HG03159 (cell line): Measurements from ENCODE around the gene TMEM207.

Experiments used
- ATAC-seq: cut with Tn5 transposase; IDR thresholded peaks from one replicate; pipeline ENCODE4 v1.9.1; 2021; ENCODE audit warnings: mild to moderate bottlenecking, moderate library complexity; ENCODE audit not compliant: unreplicated experiment

Gene TMEM207

GRCh38 chr3:190444576-190445145 is 5.0 kb downstream of the TMEM207 start:
- no peak for ATAC-seq

GRCh38 chr3:190444006-190444405 is 5.7 kb downstream of the TMEM207 start:
- no peak for ATAC-seq

GRCh38 chr3:190443257-190443656 is 6.4 kb downstream of the TMEM207 start:
- no peak for ATAC-seq

DNA sequence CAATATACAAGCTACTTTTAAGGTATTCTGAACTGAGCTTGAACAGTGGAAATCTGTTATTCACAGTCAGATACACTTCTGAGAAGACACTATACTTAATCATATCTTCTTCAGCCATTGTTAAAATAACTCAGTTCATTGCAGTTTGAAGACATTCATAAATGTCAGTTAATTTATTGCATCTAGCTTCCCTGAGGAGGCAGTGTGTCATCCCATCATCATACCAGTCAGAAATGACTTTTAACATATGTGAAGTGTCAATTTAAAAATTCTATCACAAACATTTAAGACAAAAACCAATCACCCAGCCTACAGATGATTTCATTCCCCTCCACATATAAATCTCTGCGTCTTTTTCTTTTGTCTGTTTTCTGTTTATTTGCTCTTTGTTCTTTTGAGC is 7.5 kb downstream of the TMEM207 start:
- ATAC-seq: no peak

DNA sequence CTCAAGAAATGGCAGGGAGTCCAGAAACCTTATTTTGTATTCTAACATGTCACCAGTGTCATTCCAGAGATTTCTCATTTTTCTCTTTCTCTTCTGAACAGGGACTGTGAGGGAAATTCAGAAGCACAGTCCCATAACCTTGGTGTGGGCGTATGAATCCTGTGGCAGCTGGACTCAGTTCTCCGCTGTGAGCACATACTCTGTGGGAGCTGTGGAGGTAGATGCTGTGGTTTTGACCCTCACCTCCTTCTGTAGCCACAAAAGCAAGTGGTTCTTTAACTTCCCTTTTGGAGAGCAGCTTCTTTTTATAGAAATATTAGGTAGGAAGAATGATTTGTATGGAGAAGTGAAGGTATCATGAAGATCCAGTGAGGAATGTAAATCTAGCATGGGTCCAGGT is 13.4 kb downstream of the TMEM207 start:
- ATAC-seq: no peak

DNA sequence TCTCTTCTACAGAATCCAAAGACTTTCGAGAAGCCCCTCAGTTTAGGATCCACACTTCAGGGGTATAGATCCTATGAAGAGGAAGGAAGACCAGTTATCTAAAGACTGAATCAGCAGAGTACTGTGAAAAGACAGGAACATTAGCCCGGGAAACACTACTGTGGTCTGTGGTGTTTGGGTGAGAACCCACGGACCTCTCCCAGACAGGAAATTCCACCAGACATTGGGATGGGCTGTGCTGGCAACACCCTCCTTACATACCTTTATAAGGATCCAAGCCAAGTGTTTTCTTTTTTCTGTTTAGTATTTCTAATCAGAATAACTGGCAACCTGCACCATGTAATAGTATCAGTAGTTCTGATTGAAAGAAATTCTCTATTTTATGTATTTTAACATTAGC is 14.1 kb downstream of the TMEM207 start:
- no peak for ATAC-seq

DNA sequence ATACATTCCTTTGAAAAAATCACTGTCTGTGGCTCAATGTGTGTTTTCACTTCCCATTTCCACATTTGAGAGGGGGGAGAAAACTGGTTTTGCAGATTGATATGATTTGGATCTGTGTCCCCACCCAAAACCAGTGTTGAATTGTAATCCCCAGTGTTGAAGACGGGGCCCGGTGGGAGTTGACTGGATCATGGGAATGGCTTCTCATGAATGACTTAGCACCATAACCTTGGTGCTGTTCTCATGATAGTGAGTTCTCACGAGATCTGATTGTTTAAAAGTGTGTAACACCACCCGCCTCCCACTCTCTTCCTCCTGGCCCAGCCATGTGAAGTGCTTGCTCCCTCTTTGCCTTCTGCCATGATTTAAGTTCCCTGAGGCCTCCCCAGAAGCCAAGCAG is 16.1 kb downstream of the TMEM207 start:
- no peak for ATAC-seq

- no peak for ATAC-seq
Measured at GRCh38 chr3:190432216-190432615, 17.5 kb downstream of the TMEM207 start.

DNA sequence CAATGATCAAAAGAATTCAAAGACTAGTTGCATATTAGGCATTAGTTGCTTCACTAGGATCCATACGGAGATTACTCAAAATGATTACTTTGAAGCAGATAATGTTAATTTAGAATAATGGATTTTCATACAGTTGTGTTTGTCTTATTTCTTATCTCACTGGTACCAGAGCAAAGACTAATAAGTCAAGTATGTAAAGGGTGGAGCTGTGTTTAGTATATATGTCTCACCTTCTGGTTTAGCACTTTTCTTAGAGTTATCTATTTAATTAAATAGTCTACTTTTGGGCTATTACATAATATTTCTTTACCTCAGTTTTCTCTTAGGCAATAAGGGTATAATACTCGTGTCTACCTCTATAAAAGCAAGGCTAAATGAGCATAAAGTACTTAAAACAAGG is 18.8 kb downstream of the TMEM207 start:
- ATAC-seq: no peak

- no peak for ATAC-seq
Measured at GRCh38 chr3:190429681-190430080, 20.0 kb downstream of the TMEM207 start.

DNA sequence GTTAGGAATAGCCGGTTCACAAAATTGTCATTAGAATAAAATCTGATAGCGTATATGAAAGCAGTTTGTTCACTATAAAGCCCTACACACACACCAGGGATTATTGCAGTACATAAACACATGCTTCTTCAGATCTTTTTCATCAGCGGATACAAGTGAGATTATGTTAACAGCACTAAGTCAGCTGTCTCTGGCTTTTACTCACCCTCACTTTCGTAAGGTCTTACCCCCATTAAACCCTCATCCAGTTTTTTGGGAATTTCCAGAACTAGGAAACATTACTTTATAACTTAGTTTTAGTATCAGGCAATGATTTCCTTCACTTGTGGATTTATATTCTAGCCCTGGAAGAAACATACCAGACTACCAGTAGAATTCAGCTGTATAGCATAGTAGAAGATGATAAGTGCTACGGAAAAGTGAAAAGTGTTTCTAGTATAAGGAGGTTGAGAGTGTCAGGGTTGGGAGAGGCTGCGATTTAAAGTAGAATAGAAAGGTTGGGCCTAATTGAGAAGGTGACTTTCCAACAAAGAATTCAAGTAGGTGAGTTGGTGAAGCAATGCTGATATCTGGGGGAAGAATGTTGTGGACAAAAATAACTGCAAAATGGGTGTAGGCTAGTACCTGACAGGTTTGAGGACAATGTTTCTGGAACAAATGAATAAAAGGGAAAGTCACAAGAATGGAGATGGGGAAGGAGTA is 22.7 kb downstream of the TMEM207 start:
- no peak for ATAC-seq

DNA sequence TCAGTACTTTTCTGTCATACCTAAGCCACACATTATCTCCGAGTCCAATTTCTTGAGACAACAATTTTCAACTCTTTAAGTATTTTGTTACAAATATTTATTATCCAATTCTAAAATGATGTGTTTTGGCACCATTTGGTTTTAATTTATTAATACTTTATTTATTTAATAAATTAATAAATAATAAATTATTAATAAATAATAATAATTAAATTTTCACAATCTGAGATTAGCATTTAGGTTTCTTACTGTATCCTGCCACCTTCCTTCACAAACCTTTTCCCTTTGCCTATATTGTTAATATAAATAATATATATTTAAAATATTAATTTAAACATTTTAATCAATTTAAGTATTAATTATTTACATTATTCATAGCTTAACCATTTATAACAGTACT is 23.9 kb downstream of the TMEM207 start:
- ATAC-seq: no peak

GRCh38 chr3:190424478-190425439 is 24.9 kb downstream of the TMEM207 start:
- peak; percentile 71 for ATAC-seq

DNA sequence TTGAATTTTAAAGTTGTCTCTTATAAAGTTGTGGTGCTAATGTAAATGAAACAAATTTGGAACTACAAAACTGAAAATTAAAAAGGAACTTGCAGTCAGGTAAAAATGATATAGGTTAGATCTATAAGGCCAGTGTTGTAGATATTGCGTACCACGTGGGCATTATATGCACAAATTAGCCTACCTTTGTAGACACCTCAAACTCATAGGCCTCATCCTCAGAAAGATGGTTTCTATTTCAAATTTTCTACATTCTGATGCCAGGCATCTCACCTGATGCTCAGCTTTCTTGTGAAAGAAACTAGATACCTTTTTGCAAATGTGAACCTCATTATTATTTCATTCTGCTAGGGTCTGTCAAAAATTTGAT is 25.6 kb downstream of the TMEM207 start:
- peak; percentile 3 for ATAC-seq

- no peak for ATAC-seq
Measured at GRCh38 chr3:190414297-190414696, 35.4 kb downstream of the TMEM207 start.

GRCh38 chr3:190404715-190405114 is 45.0 kb downstream of the TMEM207 start:
- ATAC-seq: no peak

GRCh38 chr3:190401963-190402362 is 47.7 kb downstream of the TMEM207 start:
- no peak for ATAC-seq

DNA sequence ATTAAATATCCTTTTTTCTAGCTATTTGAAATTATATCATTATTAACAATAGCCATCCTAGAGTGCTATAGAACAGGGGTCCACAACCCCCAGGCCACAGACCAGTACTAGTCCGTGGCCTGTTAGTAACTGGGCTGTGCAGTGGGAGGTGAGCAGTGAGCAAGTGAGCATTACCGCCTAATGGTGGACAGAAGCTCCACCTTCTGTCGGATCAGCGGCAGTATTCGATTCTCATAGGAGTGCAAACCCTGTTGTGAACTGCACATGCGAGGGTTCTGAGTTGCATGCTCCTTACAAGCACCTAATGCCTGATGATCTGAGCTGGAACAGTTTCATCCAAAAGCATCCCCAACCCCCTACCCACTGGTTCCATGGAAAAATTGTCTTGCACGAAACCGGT is 50.0 kb downstream of the TMEM207 start:
- no peak for ATAC-seq

GRCh38 chr3:190397889-190398288 is 51.8 kb downstream of the TMEM207 start:
- ATAC-seq: no peak

DNA sequence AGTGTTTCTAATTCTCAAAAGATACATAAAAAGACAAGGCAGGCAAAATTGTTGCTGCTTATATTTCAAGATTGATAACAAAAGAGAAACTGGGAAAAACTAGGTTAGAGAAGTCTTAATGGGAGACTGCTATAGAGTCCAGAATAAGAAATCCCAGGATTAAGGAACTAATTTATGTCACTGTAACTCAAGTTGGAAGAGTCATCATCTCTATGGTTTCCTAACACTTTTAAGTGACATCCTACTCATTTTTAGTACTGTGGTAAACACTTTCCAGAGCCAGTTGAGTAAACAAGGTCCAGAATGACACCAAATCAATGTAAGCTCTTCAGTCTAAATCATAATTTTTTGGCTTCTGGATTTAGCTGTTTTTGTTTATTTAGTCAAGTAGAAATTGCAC is 53.7 kb downstream of the TMEM207 start:
- ATAC-seq: no peak

DNA sequence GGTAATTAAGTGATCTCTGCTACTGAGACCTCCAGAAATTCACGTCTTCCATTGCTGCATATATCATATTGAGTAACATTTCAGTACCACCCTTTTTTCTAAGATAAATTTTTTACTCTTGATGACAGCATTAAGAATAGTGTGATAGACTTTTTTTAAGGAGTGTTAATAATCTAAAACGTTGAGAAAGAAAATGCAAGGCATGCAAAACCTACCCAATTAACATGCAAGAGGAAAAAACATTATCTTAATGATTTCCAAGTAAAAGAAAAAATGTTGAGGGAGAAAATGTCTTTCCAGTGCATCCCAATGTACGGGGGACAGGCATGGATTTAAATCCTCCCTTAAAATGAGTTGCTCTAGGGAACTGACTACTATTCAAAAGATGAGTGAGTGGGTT is 61.0 kb downstream of the TMEM207 start:
- ATAC-seq: no peak
